T-helper 1 cell treated with Interleukin-12 subunit alpha and Interleukin-12 subunit beta and Interleukin-4 antibody, amounts not matched to agents 30 μg/mL and 1 μg/mL, for 36 hours (primary cell): Measurements from ENCODE around the gene CAPN2.

Experiments
- H3K27ac Mint-ChIP-seq: one replicate; pipeline ENCODE4 v1.8.0; 2021; ENCODE audit warnings: mild to moderate bottlenecking, mixed read lengths
- H3K27me3 Mint-ChIP-seq: one replicate; pipeline ENCODE4 v1.8.0; 2021; ENCODE audit warnings: low read depth, mixed read lengths
- H3K36me3 Mint-ChIP-seq: one replicate; pipeline ENCODE4 v1.8.0; 2021; ENCODE audit warnings: low read depth, mixed read lengths
- H3K4me1 Mint-ChIP-seq: one replicate; pipeline ENCODE4 v1.8.0; 2021; ENCODE audit warnings: low read depth, mixed read lengths
- H3K4me3 Mint-ChIP-seq: one replicate; pipeline ENCODE4 v1.8.0; 2021; ENCODE audit warnings: mild to moderate bottlenecking, moderate library complexity, mixed read lengths
- H3K9me3 Mint-ChIP-seq: one replicate; pipeline ENCODE4 v1.8.0; 2021; ENCODE audit warnings: mixed read lengths

Gene CAPN2

GRCh38 chr1:223770621-223771315, 58.4 kb downstream of the CAPN2 start:
- Mint-ChIP-seq H3K4me3 (no peak overlapping the region), H3K36me3 (peaks cover 52% of the 10 kb centered on the region), H3K27ac (no peak overlapping the region), H3K4me1 (peaks cover 7% of the 10 kb centered on the region), H3K27me3 (no peaks in the 10 kb centered on the region), H3K9me3 (no peaks in the 10 kb centered on the region)

- Mint-ChIP-seq H3K4me1 (peaks cover 13% of the 10 kb centered on the region), H3K9me3 (no peaks in the 10 kb centered on the region), H3K4me3 (no peak overlapping the region), H3K36me3 (peaks cover 52% of the 10 kb centered on the region), H3K27ac (no peak overlapping the region), H3K27me3 (no peaks in the 10 kb centered on the region)
Observed at GRCh38 chr1:223771469-223771813, 59.1 kb downstream of the CAPN2 start.

GRCh38 chr1:223771814-223772770, 59.8 kb downstream of the CAPN2 start:
- Mint-ChIP-seq H3K27me3 (no peaks in the 10 kb centered on the region), H3K36me3 (peaks cover 53% of the 10 kb centered on the region), H3K9me3 (no peaks in the 10 kb centered on the region), H3K4me1 (peaks cover 15% of the 10 kb centered on the region), H3K27ac (no peak overlapping the region), H3K4me3 (no peak overlapping the region)

DNA sequence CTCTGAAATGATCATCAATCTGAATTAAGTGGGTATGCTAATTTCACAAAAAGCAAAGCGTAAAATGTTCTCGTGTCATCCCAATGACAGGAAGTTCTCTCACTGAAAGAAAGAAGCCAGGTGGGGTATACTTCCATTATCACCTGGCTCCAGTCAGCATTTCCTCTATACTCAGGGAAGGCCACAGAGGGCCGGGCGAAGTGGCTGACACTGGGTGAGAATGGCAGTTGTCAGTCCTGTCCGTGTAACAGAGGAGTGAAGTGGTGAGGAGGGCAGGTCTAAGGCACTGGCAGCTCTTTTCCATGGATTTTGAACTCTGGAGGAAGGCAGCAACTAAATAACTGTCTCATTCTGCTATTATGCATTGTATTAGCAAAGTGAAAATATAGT, 60.4 kb downstream of the CAPN2 start:
- Mint-ChIP-seq H3K4me1 (peaks cover 18% of the 10 kb centered on the region), H3K36me3 (peaks cover 57% of the 10 kb centered on the region), H3K4me3 (no peak overlapping the region), H3K27me3 (no peaks in the 10 kb centered on the region), H3K9me3 (no peaks in the 10 kb centered on the region), H3K27ac (no peak overlapping the region)

DNA sequence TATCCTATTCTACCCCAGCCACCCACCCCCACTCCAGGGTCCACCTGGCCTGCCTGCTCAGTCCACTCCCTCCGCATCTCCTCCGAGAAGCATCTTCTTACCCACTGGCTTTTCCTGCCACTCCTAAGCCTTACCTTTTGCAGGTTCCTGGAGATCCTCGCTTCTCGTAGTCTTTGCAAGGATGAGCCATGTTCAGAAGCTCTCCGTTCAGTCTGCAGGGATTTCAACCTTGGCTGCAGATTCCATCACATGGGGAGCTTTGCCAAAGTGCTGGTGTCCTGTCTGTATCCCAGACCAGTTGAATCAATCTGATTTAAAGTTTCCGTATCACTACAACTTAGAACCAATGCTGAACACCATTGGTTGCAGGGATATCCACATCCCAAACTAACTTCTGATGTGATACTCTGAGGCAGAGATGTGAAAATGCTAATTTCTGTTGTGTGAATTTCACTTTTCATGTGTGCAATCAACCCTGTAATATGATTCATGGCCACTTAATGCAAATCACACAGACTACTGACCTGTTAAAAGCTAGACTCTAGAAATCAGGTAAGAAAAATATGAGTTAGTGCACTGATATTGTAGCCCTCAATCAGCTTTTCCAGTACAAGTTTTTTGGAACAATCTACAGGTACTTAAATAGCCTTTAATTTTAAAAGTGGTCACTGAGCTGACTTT, 61.9 kb downstream of the CAPN2 start:
- Mint-ChIP-seq H3K36me3 (peaks cover 60% of the 10 kb centered on the region), H3K4me1 (peaks cover 18% of the 10 kb centered on the region), H3K27me3 (no peaks in the 10 kb centered on the region), H3K27ac (no peak overlapping the region), H3K9me3 (no peaks in the 10 kb centered on the region), H3K4me3 (no peak overlapping the region)

- peaks cover 18% of the 10 kb centered on the region for H3K4me1 Mint-ChIP-seq
- no peak overlapping the region for H3K27ac Mint-ChIP-seq
- peaks cover 52% of the 10 kb centered on the region for H3K36me3 Mint-ChIP-seq
Observed at GRCh38 chr1:223775054-223775453, 62.7 kb downstream of the CAPN2 start.

DNA sequence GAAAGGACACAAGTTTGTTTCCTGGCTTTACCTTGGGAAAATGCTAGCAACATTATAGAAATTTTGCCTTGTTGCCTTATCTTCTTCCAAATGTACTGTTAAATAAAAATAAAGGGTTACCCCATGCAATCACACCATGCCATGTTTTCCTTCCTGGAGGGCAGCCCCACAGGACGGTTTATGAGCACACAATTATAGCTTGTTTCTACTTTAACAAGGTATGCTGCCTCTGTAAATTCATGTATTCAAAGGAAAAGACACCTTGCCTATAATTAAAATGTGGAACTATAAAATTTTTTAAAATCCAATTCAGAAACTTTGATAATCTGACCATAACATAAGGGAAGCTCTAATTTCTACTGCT, 63.4 kb downstream of the CAPN2 start:
- peak overlapping the region; percentile 58 for H3K27ac Mint-ChIP-seq

More at GRCh38 chr1:223775054-223775453, 62.7 kb downstream of the CAPN2 start:
- no peaks in the 10 kb centered on the region for H3K27me3 Mint-ChIP-seq
- no peaks in the 10 kb centered on the region for H3K9me3 Mint-ChIP-seq
- no peak overlapping the region for H3K4me3 Mint-ChIP-seq

GRCh38 chr1:223776075-223776814, 63.9 kb downstream of the CAPN2 start:
- peak overlapping the region; percentile 58 for H3K27ac Mint-ChIP-seq
- H3K4me1 Mint-ChIP-seq, result peaks cover 18% of the 10 kb centered on the region
- H3K27me3 Mint-ChIP-seq, result no peaks in the 10 kb centered on the region
- H3K36me3 Mint-ChIP-seq, result peaks cover 47% of the 10 kb centered on the region
- no peak overlapping the region for H3K4me3 Mint-ChIP-seq
- H3K9me3 Mint-ChIP-seq, result no peaks in the 10 kb centered on the region

More for the DNA sequence above, 63.4 kb downstream of the CAPN2 start:
- peaks cover 18% of the 10 kb centered on the region for H3K4me1 Mint-ChIP-seq
- peaks cover 49% of the 10 kb centered on the region for H3K36me3 Mint-ChIP-seq
- H3K27me3 Mint-ChIP-seq, result no peaks in the 10 kb centered on the region
- H3K9me3 Mint-ChIP-seq, result no peaks in the 10 kb centered on the region
- no peak overlapping the region for H3K4me3 Mint-ChIP-seq

GRCh38 chr1:223776826-223777454, 64.6 kb downstream of the CAPN2 start:
- Mint-ChIP-seq H3K36me3 (peaks cover 43% of the 10 kb centered on the region), H3K4me1 (peaks cover 18% of the 10 kb centered on the region), H3K4me3 (no peak overlapping the region), H3K27me3 (no peaks in the 10 kb centered on the region), H3K27ac (peak overlapping the region; percentile 43), H3K9me3 (no peaks in the 10 kb centered on the region)

GRCh38 chr1:223780318-223780717, 68.0 kb downstream of the CAPN2 start:
- Mint-ChIP-seq H3K9me3 (no peaks in the 10 kb centered on the region), H3K4me3 (no peak overlapping the region), H3K27me3 (no peaks in the 10 kb centered on the region), H3K4me1 (peaks cover 14% of the 10 kb centered on the region), H3K27ac (no peak overlapping the region), H3K36me3 (peaks cover 30% of the 10 kb centered on the region)

DNA sequence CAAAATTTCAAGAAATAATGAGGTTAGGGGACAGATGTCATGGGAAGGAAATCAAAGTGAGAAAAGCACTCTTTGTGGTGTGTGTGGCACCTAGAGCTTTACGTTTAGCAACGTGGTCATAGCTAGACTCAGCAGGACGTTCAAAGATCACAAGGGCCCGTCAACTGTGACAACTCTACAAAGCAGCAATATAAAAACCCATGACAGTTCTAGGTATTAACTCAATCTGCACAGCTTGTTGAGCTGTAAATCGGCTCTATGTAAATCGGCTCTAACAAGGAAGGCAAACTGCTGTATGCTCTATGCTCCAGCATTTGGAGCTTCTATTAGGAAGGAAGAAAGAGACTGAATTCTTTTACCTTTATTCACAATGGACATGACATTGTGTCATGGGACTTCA, 68.6 kb downstream of the CAPN2 start:
- Mint-ChIP-seq H3K27ac (no peak overlapping the region), H3K27me3 (no peaks in the 10 kb centered on the region), H3K9me3 (no peaks in the 10 kb centered on the region), H3K36me3 (peaks cover 33% of the 10 kb centered on the region), H3K4me3 (no peak overlapping the region), H3K4me1 (peaks cover 11% of the 10 kb centered on the region)

DNA sequence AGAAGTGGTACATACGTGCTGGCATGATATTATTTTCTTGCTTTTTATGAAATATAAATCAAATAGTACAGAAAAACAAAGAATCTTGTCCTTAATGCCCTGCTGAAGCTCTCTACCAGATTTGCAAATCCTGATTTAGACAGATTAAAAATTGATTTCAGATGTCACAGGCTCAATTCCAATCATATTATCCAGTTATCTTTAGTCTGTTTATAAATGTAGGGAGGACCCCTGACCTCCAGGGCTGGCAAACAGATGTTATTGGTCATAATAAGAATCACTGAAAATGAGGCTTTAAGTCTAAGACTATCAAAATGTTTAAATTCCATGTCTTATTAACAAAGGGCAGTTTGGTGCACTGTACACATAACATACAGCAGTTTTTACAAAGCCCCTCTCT, 71.3 kb downstream of the CAPN2 start:
- Mint-ChIP-seq H3K4me1 (no peaks in the 10 kb centered on the region), H3K27me3 (no peaks in the 10 kb centered on the region), H3K27ac (no peak overlapping the region), H3K9me3 (no peaks in the 10 kb centered on the region), H3K36me3 (peaks cover 18% of the 10 kb centered on the region), H3K4me3 (no peak overlapping the region)

DNA sequence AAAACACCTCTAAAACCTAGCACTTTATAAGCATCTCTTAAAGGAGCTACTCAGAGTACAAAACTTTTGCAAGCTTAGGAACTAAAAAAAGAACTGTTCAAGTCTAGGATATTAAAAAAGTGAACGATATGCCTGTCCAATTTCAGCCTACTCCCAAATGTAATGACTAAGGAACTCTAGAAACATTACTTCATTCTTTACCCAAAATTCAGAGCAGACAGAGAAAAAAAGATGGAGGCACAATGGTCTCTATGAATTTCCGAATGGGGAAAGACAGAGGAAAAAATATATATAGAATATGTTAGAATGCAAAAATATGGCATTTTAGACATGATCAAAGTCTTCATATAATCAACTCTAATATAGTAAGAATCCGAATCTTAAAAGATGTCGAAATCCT, 72.2 kb downstream of the CAPN2 start:
- Mint-ChIP-seq H3K9me3 (no peaks in the 10 kb centered on the region), H3K4me3 (no peak overlapping the region), H3K27ac (no peak overlapping the region)

GRCh38 chr1:223785808-223786207, 73.5 kb downstream of the CAPN2 start:
- H3K36me3 Mint-ChIP-seq, result peaks cover 15% of the 10 kb centered on the region
- H3K9me3 Mint-ChIP-seq, result no peaks in the 10 kb centered on the region
- H3K4me1 Mint-ChIP-seq, result no peaks in the 10 kb centered on the region
- peak overlapping the region; percentile 24 for H3K27ac Mint-ChIP-seq
- no peak overlapping the region for H3K4me3 Mint-ChIP-seq
- H3K27me3 Mint-ChIP-seq, result no peaks in the 10 kb centered on the region

More for the DNA sequence above, 72.2 kb downstream of the CAPN2 start:
- H3K36me3 Mint-ChIP-seq, result peaks cover 15% of the 10 kb centered on the region
- H3K27me3 Mint-ChIP-seq, result no peaks in the 10 kb centered on the region
- no peaks in the 10 kb centered on the region for H3K4me1 Mint-ChIP-seq
